ENCODE measurements around the gene NSD1.

- TF ChIP-seq EZH2 (IDR thresholded peaks at IDR 0.05; ENCODE audit: low read length) (no peak), CTCF (optimal IDR thresholded peaks at IDR 0.05 in 1 of 3, IDR thresholded peaks at IDR 0.05 in 1 of 3, conservative IDR thresholded peaks at IDR 0.05 in 1 of 3; ENCODE audit: extremely low read depth in 1 of 3, insufficient read depth in 2 of 3, low read length in 3 of 3) (no peak)
Measured at GRCh38 chr5:177096162-177097015, 37.2 kb upstream of the NSD1 start.

All from keratinocyte (primary cell).